IPS-20b (cell line): Measurements from ENCODE around the gene DMXL2.

Experiments used
- H3K27ac ChIP-seq: one replicate; pipeline ENCODE4 v1.5.1; 2013; ENCODE audit warnings: low read length
- H3K27me3 ChIP-seq: 2 replicates; pipeline ENCODE4 v1.6.1; 2013; ENCODE audit warnings: mild to moderate bottlenecking, low read length, inconsistent platforms; ENCODE audit not compliant: insufficient read depth
- H3K36me3 ChIP-seq: 2 replicates; pipeline ENCODE4 v1.6.1; 2013; ENCODE audit warnings: low read depth, mild to moderate bottlenecking, inconsistent platforms, low read length, moderate library complexity; ENCODE audit not compliant: insufficient read depth
- H3K4me1 ChIP-seq: 2 replicates; pipeline ENCODE4 v1.6.1; 2013; ENCODE audit warnings: mild to moderate bottlenecking, control low read depth, inconsistent platforms, low read length, moderate library complexity; ENCODE audit not compliant: insufficient read depth
- H3K4me3 ChIP-seq: 2 replicates; pipeline ENCODE4 v1.5.1; 2013; ENCODE audit warnings: mild to moderate bottlenecking, low read length, inconsistent platforms
- H3K9ac ChIP-seq: 2 replicates; pipeline ENCODE4 v1.6.1; 2013; ENCODE audit warnings: low read depth, mild to moderate bottlenecking, inconsistent platforms, low read length, moderate library complexity
- H3K9me3 ChIP-seq: 2 replicates; pipeline ENCODE4 v1.6.1; 2013; ENCODE audit warnings: mild to moderate bottlenecking, low read depth, low read length, inconsistent platforms; ENCODE audit not compliant: insufficient read depth

DMXL2 gene

DNA sequence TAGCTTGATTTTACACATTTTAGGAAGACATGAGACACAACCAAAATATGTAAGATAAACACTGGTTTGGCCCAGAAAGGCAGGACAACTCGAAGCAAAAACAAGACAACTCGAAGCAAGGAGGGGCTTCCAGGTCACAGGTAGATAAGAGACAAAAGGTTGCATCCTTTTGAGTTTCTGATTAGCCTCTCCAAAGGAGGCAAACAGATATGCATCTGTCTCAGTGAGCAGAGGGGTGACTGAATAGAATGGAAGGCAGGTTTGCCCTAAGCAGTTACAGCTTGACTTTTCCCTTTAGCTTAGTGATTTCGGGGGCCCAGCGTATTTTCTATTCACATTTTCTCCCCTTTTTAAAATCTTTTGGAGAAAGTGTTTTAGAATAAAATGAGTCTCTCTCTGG is 206.4 kb downstream of the DMXL2 start:
- Histone ChIP-seq H3K36me3 (no peaks in the 10 kb centered on the region), H3K9me3 (no peaks in the 10 kb centered on the region), H3K4me1 (peaks cover 7% of the 10 kb centered on the region; the same call in 1 of the 2 replicates), H3K9ac (peak overlapping the region; percentile 30; the same call in 1 of the 2 replicates), H3K27ac (no peak overlapping the region), H3K27me3 (no peaks in the 10 kb centered on the region), H3K4me3 (0 out of 2 replicates have a peak overlapping the region, but pooled peaks have one; percentile 14)

- H3K4me3 ChIP-seq, result no peak overlapping the region
- H3K4me1 ChIP-seq, result peaks cover 7% of the 10 kb centered on the region; the same call in 1 of the 2 replicates
- H3K27ac ChIP-seq, result no peak overlapping the region
- H3K36me3 ChIP-seq, result no peaks in the 10 kb centered on the region
- H3K27me3 ChIP-seq, result no peaks in the 10 kb centered on the region
- no peak overlapping the region for H3K9ac ChIP-seq
- no peaks in the 10 kb centered on the region for H3K9me3 ChIP-seq
Measured at GRCh38 chr15:51414256-51414860, 208.2 kb downstream of the DMXL2 start.

- Histone ChIP-seq H3K27me3 (no peaks in the 10 kb centered on the region), H3K9me3 (no peaks in the 10 kb centered on the region), H3K4me3 (no peak overlapping the region), H3K9ac (no peak overlapping the region), H3K27ac (no peak overlapping the region), H3K36me3 (no peaks in the 10 kb centered on the region), H3K4me1 (0 out of 2 replicates have a peak, but pooled peaks cover 7% of the 10 kb centered on the region)
Measured at GRCh38 chr15:51405693-51406523, 216.7 kb downstream of the DMXL2 start.

DNA sequence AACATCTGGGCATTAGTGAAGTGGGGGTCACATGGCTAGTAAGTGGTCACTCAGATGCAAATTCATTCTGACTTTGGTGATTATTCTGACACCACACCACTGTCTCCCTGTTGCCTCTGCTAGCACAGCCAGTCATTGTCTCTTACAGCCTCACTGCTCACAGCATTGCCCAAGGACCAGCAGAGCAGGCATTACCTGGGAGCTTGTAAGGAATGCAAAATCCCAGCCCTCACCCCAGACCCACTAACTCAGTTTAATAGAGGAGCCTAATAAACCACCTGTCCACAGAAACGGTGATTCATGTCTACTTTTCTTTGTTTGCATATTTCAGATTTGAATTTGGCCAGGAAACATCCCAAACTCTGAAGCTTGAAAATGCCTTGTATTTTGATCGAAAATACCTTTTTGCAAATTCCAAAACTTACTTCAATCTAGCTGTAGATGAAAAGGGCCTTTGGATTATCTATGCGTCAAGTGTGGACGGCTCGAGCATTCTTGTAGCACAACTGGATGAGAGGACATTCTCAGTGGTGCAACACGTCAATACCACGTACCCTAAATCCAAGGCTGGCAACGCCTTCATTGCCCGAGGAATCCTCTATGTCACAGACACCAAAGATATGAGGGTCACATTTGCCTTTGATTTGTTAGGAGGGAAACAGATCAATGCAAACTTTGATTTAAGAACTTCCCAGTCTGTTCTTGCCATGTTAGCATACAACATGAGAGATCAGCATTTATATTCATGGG is 218.4 kb downstream of the DMXL2 start:
- no peak overlapping the region for H3K27ac ChIP-seq
- no peaks in the 10 kb centered on the region for H3K9me3 ChIP-seq
- no peaks in the 10 kb centered on the region for H3K27me3 ChIP-seq
- H3K4me3 ChIP-seq, result no peak overlapping the region
- H3K9ac ChIP-seq, result no peak overlapping the region
- 0 out of 2 replicates have a peak, but pooled peaks cover 7% of the 10 kb centered on the region for H3K4me1 ChIP-seq
- no peaks in the 10 kb centered on the region for H3K36me3 ChIP-seq

GRCh38 chr15:51403072-51403878 is 219.3 kb downstream of the DMXL2 start:
- no peak overlapping the region for H3K27ac ChIP-seq
- H3K4me3 ChIP-seq, result no peak overlapping the region
- 0 out of 2 replicates have a peak, but pooled peaks cover 7% of the 10 kb centered on the region for H3K4me1 ChIP-seq
- H3K9ac ChIP-seq, result no peak overlapping the region
- no peaks in the 10 kb centered on the region for H3K27me3 ChIP-seq
- H3K9me3 ChIP-seq, result no peaks in the 10 kb centered on the region
- H3K36me3 ChIP-seq, result no peaks in the 10 kb centered on the region

DNA sequence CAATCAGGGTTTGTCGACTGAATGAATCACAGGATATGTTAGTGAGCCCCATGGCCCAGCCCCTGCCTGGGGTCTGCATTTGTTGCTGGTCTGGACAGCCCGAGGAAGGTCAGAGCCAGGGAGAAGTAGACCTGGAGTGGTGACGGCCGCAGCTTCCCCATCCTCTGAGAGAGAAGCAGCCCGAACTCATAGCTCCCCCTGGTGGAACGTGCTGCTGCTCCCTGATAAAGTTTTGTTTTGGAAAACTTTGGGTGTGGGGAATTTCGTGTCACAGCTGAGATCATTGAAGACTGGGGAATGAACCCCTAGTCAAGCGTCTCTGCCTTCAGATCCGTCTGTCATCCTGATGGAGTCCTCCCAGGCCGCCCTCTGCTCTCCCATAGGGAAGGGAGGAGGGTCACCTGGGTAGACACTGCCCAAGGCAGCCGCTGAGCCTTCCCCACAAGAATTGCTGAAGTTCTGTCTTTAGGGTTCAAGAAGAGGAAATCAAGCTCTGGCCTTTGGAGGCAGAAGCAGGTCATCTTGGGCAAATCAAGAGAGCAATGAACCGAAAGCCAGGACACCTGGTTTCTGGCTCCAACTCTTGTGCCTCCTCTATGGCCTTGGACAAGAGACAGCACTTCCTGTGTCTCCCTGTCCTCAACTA is 220.6 kb downstream of the DMXL2 start:
- Histone ChIP-seq H3K27ac (no peak overlapping the region), H3K4me3 (no peak overlapping the region)

GRCh38 chr15:51401051-51401780 is 221.4 kb downstream of the DMXL2 start:
- Histone ChIP-seq H3K36me3 (no peaks in the 10 kb centered on the region), H3K27me3 (no peaks in the 10 kb centered on the region), H3K9ac (no peak overlapping the region), H3K27ac (no peak overlapping the region), H3K4me3 (no peak overlapping the region), H3K9me3 (no peaks in the 10 kb centered on the region), H3K4me1 (0 out of 2 replicates have a peak, but pooled peaks cover 7% of the 10 kb centered on the region)

More for the DNA sequence above, 220.6 kb downstream of the DMXL2 start:
- H3K4me1 ChIP-seq, result 0 out of 2 replicates have a peak, but pooled peaks cover 7% of the 10 kb centered on the region
- H3K9me3 ChIP-seq, result no peaks in the 10 kb centered on the region
- H3K27me3 ChIP-seq, result no peaks in the 10 kb centered on the region
- H3K9ac ChIP-seq, result no peak overlapping the region
- H3K36me3 ChIP-seq, result no peaks in the 10 kb centered on the region

- H3K9me3 ChIP-seq, result no peaks in the 10 kb centered on the region
- H3K9ac ChIP-seq, result no peak overlapping the region
- no peak overlapping the region for H3K27ac ChIP-seq
- H3K27me3 ChIP-seq, result no peaks in the 10 kb centered on the region
- H3K36me3 ChIP-seq, result no peaks in the 10 kb centered on the region
- no peak overlapping the region for H3K4me3 ChIP-seq
- peaks cover 2% of the 10 kb centered on the region; the same call in 1 of the 2 replicates for H3K4me1 ChIP-seq
Measured at GRCh38 chr15:51398626-51399025, 223.9 kb downstream of the DMXL2 start.
